Measurements from ENCODE around the gene MRPL53. TPM values are rescaled to one million over a fixed set of nuclear protein-coding genes. Genes with fewer than 3 reads are reported as not detected.
A peak's percentile ranks its signal among the peaks of the same experiment; 100 is the strongest.

MRPL53 gene
- total and polyA plus RNA-seq, 2 of the 13 experiments (the other 11 are each of a cell fraction or from before 2014, with no cell fraction given), result 34.3 to 51.9 TPM

- ATAC-seq (no peak), FAIRE-seq (no peak), DNase-seq (ENCODE audit: low spot score) (no peak)
- H3K4me1 ChIP-seq (ENCODE audit: insufficient read depth, low read length), result peaks cover 66% of the 10 kb centered on the region
- peak overlapping the region; percentile 84 for H3K4me2 ChIP-seq (ENCODE audit: low read depth, low read length)
- peaks cover 23% of the 10 kb centered on the region for H3K79me2 ChIP-seq (ENCODE audit: insufficient read depth, low read length)
- H2AFZ ChIP-seq (ENCODE audit: low read length), result no peak overlapping the region
- in situ Hi-C loops (cut with HindIII; ENCODE audit: extremely low pct_ligation_motif_present, low pct_unique_long_range_greater_than_20kb), result no loop called here
- 1% methylated on average over 5 of the region's 5 CpGs for WGBS (ENCODE audit: low lambda C conversion rate)
- ChIA-PET CTCF (ENCODE audit: low intra/inter-chr PET ratio, low total read pairs) (no interaction called here), POLR2A (interaction anchor here (0.7 to 11.6 kb wide), 8 partner anchors 11 to 82 kb away, joined by 3 to 342 read pairs (median 6); partner anchors contain the start of genes INO80B, MRPL53 and WBP1)
- peak overlapping the region in 2 of 3 experiments; percentile 26 to 59; a peak in 3 of 6 replicates for H3K4me3 ChIP-seq (replicated peaks in 1 of 3; ENCODE audit: insufficient read depth in 1 of 3, low read depth in 2 of 3, low read length in 3 of 3)
- H3K9ac ChIP-seq (ENCODE audit: insufficient read depth, low read depth, low read length), result peak overlapping the region; percentile 52; the same call in 1 of the 2 replicates
- H4K20me1 ChIP-seq (ENCODE audit: insufficient read depth, low read length), result peaks cover 6% of the 10 kb centered on the region; the same call in 1 of the 2 replicates
- no peaks in the 10 kb centered on the region; a peak in 1 of 5 replicates for H3K36me3 ChIP-seq (replicated peaks in 1 of 2; ENCODE audit: control insufficient read depth in 1 of 2, insufficient read depth in 2 of 2, low read length in 2 of 2)
- peak overlapping the region; percentile 63 for H3K27ac ChIP-seq (ENCODE audit: extremely low read length, insufficient read depth, low read length)
- no TSS peak for BruUV-seq (replicated peaks)
- no peaks in the 10 kb centered on the region for H3K9me3 ChIP-seq (ENCODE audit: low read length)
- intact Hi-C loops (cut with micrococcal nuclease; ENCODE audit: unreplicated experiment), result no loop called here
- no peaks in the 10 kb centered on the region; a peak in 1 of 5 replicates for H3K27me3 ChIP-seq (ENCODE audit: control insufficient read depth in 1 of 2, insufficient read depth in 2 of 2, low read length in 2 of 2)
- peak; percentile 60; the same call in 1 of the 2 replicates for TF ChIP-seq NAIF1 (CRISPR knock-in tag; IDR thresholded peaks at IDR 0.05; ENCODE audit: borderline replicate concordance)
- TF ChIP-seq ZMYM2 (CRISPR knock-in tag; IDR thresholded peaks at IDR 0.05), result 0 out of 2 replicates have a peak, but pooled peaks have one; percentile 20
- peak; percentile 62 for TF ChIP-seq ZNF350 (CRISPR knock-in tag; IDR thresholded peaks at IDR 0.05; ENCODE audit: borderline replicate concordance, low read depth)
- no peak for TF ChIP-seq ZNF790 (CRISPR knock-in tag; IDR thresholded peaks at IDR 0.05; ENCODE audit: borderline replicate concordance)
- no peak for TF ChIP-seq NCOA1 (CRISPR knock-in tag; IDR thresholded peaks at IDR 0.05)
- TF ChIP-seq GABPA (IDR thresholded peaks at IDR 0.05; ENCODE audit: low read depth, low read length), result no peak
- 0 out of 2 replicates have a peak, but pooled peaks have one; percentile 30 for TF ChIP-seq GABPA (CRISPR knock-in tag; IDR thresholded peaks at IDR 0.05; ENCODE audit: low read depth)
- 0 out of 2 replicates have a peak, but pooled peaks have one; percentile 31 for TF ChIP-seq THAP9 (CRISPR knock-in tag; IDR thresholded peaks at IDR 0.05; ENCODE audit: borderline replicate concordance)
- TF ChIP-seq FOXA3 (CRISPR knock-in tag; IDR thresholded peaks at IDR 0.05), result peak; percentile 27; the same call in 1 of the 2 replicates
- TF ChIP-seq ONECUT2 (CRISPR knock-in tag; IDR thresholded peaks at IDR 0.05), result peak; percentile 61
- TF ChIP-seq SUZ12 (IDR thresholded peaks at IDR 0.05; ENCODE audit: low read depth, low read length), result no peak
- no peak for TF ChIP-seq XBP1 (CRISPR knock-in tag; IDR thresholded peaks at IDR 0.05)
- TF ChIP-seq YEATS4 (CRISPR knock-in tag; IDR thresholded peaks at IDR 0.05; ENCODE audit: borderline replicate concordance), result 0 out of 2 replicates have a peak, but pooled peaks have one; percentile 3
- 0 out of 2 replicates have a peak, but pooled peaks have one; percentile 29 for TF ChIP-seq MED1 (CRISPR knock-in tag; IDR thresholded peaks at IDR 0.05)
- TF ChIP-seq NR2F6 (IDR thresholded peaks at IDR 0.05), result no peak
- TF ChIP-seq NR2F6 (CRISPR knock-in tag; IDR thresholded peaks at IDR 0.05), result peak; percentile 7; the same call in 1 of the 2 replicates
- TF ChIP-seq HNF4A (CRISPR knock-in tag; IDR thresholded peaks at IDR 0.05), result 0 out of 2 replicates have a peak, but pooled peaks have one; percentile 17
- no peak for TF ChIP-seq YY1 (IDR thresholded peaks at IDR 0.05; ENCODE audit: insufficient read depth, insufficient replicate concordance, low read depth, low read length)
- no peak for TF ChIP-seq ZNF780A (CRISPR knock-in tag; IDR thresholded peaks at IDR 0.05)
- 0 out of 2 replicates have a peak, but pooled peaks have one; percentile 11 for TF ChIP-seq STAT6 (CRISPR knock-in tag; IDR thresholded peaks at IDR 0.05; ENCODE audit: borderline replicate concordance)
Measured at GRCh38 chr2:74444498-74445318, 27.8 kb downstream of the MRPL53 start.

Data from HepG2 (cell line).